HepG2 (cell line): ENCODE results near the gene PDZD7. TPM values are rescaled to one million over a fixed set of nuclear protein-coding genes. Genes with fewer than 3 reads are reported as not detected.

Experiments used
- DRAP1 ChIP-seq: IDR thresholded peaks from 2 replicates; pipeline ENCODE4 v1.6.1; 2016; ENCODE audit warnings: missing genetic modification reagents, missing compliant biosample characterization
- HNF4A ChIP-seq: sonication (generic); formaldehyde crosslinking; IDR thresholded peaks from 2 replicates; pipeline ENCODE4 v1.4.0; 2020; ENCODE audit warnings: missing genetic modification reagents
- KDM1A ChIP-seq: IDR thresholded peaks from 2 replicates; pipeline ENCODE4 v1.6.1; 2016; ENCODE audit warnings: missing compliant biosample characterization
- KDM2A ChIP-seq: sonication (generic); formaldehyde crosslinking; IDR thresholded peaks from 2 replicates; pipeline ENCODE4 v1.4.0; 2020; ENCODE audit warnings: low read depth, missing genetic modification reagents, borderline replicate concordance
- KDM5B ChIP-seq: sonication (generic); formaldehyde crosslinking; IDR thresholded peaks from 2 replicates; pipeline ENCODE4 v1.4.0; 2020; ENCODE audit warnings: missing genetic modification reagents, mild to moderate bottlenecking, borderline replicate concordance
- PRPF4 ChIP-seq: fragments of 200-400 bp; formaldehyde crosslinking; IDR thresholded peaks from 2 replicates; pipeline ENCODE4 v1.6.1; 2016; ENCODE audit warnings: low read length, low read depth; ENCODE audit not compliant: poor library complexity, severe bottlenecking
- SAP130 ChIP-seq: IDR thresholded peaks from 2 replicates; pipeline ENCODE4 v1.6.1; 2016; ENCODE audit warnings: low read depth
- SMC3 ChIP-seq: IDR thresholded peaks from 2 replicates; pipeline ENCODE4 v1.6.1; 2011; ENCODE audit warnings: low read length, improper control_type of control experiment
- TARDBP ChIP-seq: sonication (generic); formaldehyde crosslinking; IDR thresholded peaks from 2 replicates; pipeline ENCODE4 v1.8.0; 2022; ENCODE audit warnings: mild to moderate bottlenecking, missing genetic modification reagents
- ZFP41 ChIP-seq: sonication (generic); formaldehyde crosslinking; IDR thresholded peaks from 2 replicates; pipeline ENCODE4 v1.4.0; 2020; ENCODE audit warnings: mild to moderate bottlenecking, missing genetic modification reagents, borderline replicate concordance
- ZNF274 ChIP-seq: sonication (generic); formaldehyde crosslinking; IDR thresholded peaks from 2 replicates; pipeline ENCODE4 v1.5.1; 2020; ENCODE audit warnings: mild to moderate bottlenecking, missing genetic modification reagents
- ZNF710 ChIP-seq: sonication (generic); formaldehyde crosslinking; IDR thresholded peaks from 2 replicates; pipeline ENCODE4 v1.5.0; 2020; ENCODE audit warnings: mild to moderate bottlenecking, missing genetic modification reagents, borderline replicate concordance
- ZSCAN29 ChIP-seq: sonication (generic); formaldehyde crosslinking; conservative IDR thresholded peaks from 2 replicates; pipeline ENCODE4 v1.4.0; 2020; ENCODE audit warnings: mild to moderate bottlenecking, missing genetic modification reagents
- polyA plus RNA-seq, 8 experiments: library from polyadenylated mRNA; depleted of rRNA in 3 of 8; stranded (reverse) in 7 of 8; unstranded in 1 of 8; fragments of >200 nt; fragmentation: Illumina TruSeq in 4 of 8; extraction: Trizol in 4 of 8; gene quantifications; 2 replicates each; pipeline versions ENCODE4 v1.2.1 to v1.2.3, GENCODE V29; 2011 to 2016; ENCODE audit warnings: low read depth in 4 of 8, missing spikeins in 1 of 8, mixed read lengths in 1 of 8; ENCODE audit not compliant: insufficient read depth in 1 of 8
- total RNA-seq, 5 experiments: library from RNA; depleted of rRNA; stranded (reverse); fragments of >200 nt; fragmentation: Illumina TruSeq; extraction: Trizol; gene quantifications; 2 replicates each; pipeline ENCODE4 v1.2.3, GENCODE V29; 2016; ENCODE audit warnings: low read depth in 1 of 5
- TF ChIP-seq, protein P1 (sequence below): sonication (generic); formaldehyde crosslinking; IDR thresholded peaks from 2 replicates; pipeline ENCODE4 v1.8.0; 2022; ENCODE audit warnings: mild to moderate bottlenecking, missing genetic modification reagents, borderline replicate concordance
- TF ChIP-seq, protein P2 (sequence below): sonication (generic); formaldehyde crosslinking; IDR thresholded peaks from 2 replicates; pipeline ENCODE4 v1.4.0; 2020; ENCODE audit warnings: mild to moderate bottlenecking, missing genetic modification reagents

PDZD7 gene
- total and polyA plus RNA-seq, 2 of the 13 experiments (the other 11 are each of a cell fraction or from before 2014, with no cell fraction given) = 0.58 to 0.73 TPM

DNA sequence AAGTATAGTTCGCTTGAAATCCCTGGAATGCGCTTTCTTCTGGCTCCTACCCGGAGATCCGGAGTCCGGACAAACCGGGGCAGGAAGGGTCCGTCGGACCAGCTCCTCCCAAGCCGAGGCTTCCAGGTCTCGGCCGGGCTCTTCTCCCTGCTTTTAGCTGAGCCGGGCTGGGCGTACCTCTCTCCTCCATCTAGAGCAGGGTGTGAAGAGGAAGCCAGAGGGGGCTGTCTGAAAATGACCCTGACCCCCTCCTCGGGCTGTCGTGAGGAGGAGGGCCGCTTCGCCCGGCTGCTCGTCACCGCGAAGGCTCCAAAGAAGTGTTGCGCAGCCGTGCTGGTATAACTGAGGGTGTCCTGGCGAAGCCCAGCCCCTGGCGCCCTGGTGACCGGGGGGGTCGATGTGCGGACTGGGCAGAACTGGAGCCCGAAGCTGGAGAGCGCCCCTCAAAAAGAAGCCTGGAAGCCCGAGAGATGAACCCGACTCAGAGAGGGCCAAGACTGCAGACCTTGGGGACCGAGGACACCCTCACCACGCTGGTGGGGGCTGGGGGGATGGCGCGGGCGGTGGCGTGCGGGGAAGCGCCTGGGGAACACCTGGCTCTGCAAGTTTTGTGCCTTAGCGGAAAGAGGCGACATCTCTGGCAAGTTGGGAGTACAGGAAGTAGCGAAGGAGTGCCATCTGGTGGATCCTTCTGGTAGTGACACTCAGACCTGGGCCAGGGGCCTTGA lies 36.6 kb upstream of the PDZD7 start (continued):
- TF ChIP-seq ZNF710 (CRISPR knock-in tag) (0 out of 2 replicates have a peak, but pooled peaks have one; percentile 39), KDM2A (peak; percentile 67), HNF4A (CRISPR knock-in tag) (no peak), ZNF274 (CRISPR knock-in tag) (peak; percentile 74; the same call in 1 of the 2 replicates), PRPF4 (no peak), DRAP1 (CRISPR knock-in tag) (0 out of 2 replicates have a peak, but pooled peaks have one; percentile 24), KDM1A (no peak), ZFP41 (CRISPR knock-in tag) (no peak), KDM5B (CRISPR knock-in tag) (peak; percentile 70; the same call in 1 of the 2 replicates), TARDBP (CRISPR knock-in tag) (0 out of 2 replicates have a peak, but pooled peaks have one; percentile 10), SAP130 (CRISPR knock-in tag) (peak; percentile 66), SMC3 (peak; percentile 96), ZSCAN29 (CRISPR knock-in tag) (no peak; the same call in 1 of the 2 replicates)
- TF ChIP-seq, protein P1, sequence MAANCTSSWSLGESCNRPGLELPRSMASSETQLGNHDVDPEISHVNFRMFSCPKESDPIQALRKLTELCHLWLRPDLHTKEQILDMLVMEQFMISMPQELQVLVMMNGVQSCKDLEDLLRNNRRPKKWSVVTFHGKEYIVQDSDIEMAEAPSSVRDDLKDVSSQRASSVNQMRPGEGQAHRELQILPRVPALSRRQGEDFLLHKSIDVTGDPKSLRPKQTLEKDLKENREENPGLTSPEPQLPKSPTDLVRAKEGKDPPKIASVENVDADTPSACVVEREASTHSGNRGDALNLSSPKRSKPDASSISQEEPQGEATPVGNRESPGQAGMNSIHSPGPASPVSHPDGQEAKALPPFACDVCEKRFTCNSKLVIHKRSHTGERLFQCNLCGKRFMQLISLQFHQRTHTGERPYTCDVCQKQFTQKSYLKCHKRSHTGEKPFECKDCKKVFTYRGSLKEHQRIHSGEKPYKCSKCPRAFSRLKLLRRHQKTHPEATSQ = no peak
- TF ChIP-seq, protein P2, sequence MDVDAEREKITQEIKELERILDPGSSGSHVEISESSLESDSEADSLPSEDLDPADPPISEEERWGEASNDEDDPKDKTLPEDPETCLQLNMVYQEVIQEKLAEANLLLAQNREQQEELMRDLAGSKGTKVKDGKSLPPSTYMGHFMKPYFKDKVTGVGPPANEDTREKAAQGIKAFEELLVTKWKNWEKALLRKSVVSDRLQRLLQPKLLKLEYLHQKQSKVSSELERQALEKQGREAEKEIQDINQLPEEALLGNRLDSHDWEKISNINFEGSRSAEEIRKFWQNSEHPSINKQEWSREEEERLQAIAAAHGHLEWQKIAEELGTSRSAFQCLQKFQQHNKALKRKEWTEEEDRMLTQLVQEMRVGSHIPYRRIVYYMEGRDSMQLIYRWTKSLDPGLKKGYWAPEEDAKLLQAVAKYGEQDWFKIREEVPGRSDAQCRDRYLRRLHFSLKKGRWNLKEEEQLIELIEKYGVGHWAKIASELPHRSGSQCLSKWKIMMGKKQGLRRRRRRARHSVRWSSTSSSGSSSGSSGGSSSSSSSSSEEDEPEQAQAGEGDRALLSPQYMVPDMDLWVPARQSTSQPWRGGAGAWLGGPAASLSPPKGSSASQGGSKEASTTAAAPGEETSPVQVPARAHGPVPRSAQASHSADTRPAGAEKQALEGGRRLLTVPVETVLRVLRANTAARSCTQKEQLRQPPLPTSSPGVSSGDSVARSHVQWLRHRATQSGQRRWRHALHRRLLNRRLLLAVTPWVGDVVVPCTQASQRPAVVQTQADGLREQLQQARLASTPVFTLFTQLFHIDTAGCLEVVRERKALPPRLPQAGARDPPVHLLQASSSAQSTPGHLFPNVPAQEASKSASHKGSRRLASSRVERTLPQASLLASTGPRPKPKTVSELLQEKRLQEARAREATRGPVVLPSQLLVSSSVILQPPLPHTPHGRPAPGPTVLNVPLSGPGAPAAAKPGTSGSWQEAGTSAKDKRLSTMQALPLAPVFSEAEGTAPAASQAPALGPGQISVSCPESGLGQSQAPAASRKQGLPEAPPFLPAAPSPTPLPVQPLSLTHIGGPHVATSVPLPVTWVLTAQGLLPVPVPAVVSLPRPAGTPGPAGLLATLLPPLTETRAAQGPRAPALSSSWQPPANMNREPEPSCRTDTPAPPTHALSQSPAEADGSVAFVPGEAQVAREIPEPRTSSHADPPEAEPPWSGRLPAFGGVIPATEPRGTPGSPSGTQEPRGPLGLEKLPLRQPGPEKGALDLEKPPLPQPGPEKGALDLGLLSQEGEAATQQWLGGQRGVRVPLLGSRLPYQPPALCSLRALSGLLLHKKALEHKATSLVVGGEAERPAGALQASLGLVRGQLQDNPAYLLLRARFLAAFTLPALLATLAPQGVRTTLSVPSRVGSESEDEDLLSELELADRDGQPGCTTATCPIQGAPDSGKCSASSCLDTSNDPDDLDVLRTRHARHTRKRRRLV = peak; percentile 52; the same call in 1 of the 2 replicates
